ENCODE results near the gene TREML2. TPM values are rescaled to one million over a fixed set of nuclear protein-coding genes. Genes with fewer than 3 reads are reported as not detected.

TREML2 gene
- total and polyA plus RNA-seq, 2 of the 8 experiments (the other 6 are each of a cell fraction or from before 2014, with no cell fraction given), result 0.09 to 0.18 TPM

- H3K23me2 ChIP-seq (ENCODE audit: low read depth, low read length), result no peaks in the 10 kb centered on the region
- no peaks in the 10 kb centered on the region for H3K79me1 ChIP-seq (ENCODE audit: low read depth, low read length)
- no peak overlapping the region for H4K91ac ChIP-seq (replicated peaks; ENCODE audit: insufficient read length, low read length)
- WGBS, 2 experiments (ENCODE audit: extremely low coverage in 1 of 2, insufficient coverage in 1 of 2, insufficient read length in 1 of 2, insufficient replicate concordance in 2 of 2, low coverage in 1 of 2, low lambda C conversion rate in 2 of 2, missing lambda C conversion rate in 1 of 2), result 86% methylated on average over 4 of the region's 4 CpGs; no CpG with 5 or more reads in 1 of the 2 experiments
- no peak overlapping the region for H3K27ac ChIP-seq (ENCODE audit: low read depth, low read length)
- no peak overlapping the region for H4K8ac ChIP-seq (ENCODE audit: extremely low read depth, insufficient read depth, low read length)
- no peaks in the 10 kb centered on the region for H3K79me2 ChIP-seq (ENCODE audit: control insufficient read depth in 1 of 2, insufficient read depth in 2 of 2, low read length in 2 of 2)
- no peak overlapping the region for H3K14ac ChIP-seq (ENCODE audit: insufficient read length)
- no peaks in the 10 kb centered on the region for H3K36me3 ChIP-seq (ENCODE audit: control insufficient read depth in 2 of 4, insufficient read depth in 4 of 4, low read length in 3 of 4)
- H4K20me1 ChIP-seq (replicated peaks in 1 of 2; ENCODE audit: control insufficient read depth in 1 of 2, insufficient read depth in 2 of 2, low read length in 2 of 2), result no peaks in the 10 kb centered on the region
- no peak overlapping the region for H2BK120ac ChIP-seq (replicated peaks; ENCODE audit: low read depth, low read length)
- POLR2A ChIA-PET (ENCODE audit: partially characterized antibody), result no interaction called here
- no peak overlapping the region for H3K18ac ChIP-seq (ENCODE audit: extremely low read depth, low read length)
- H3K56ac ChIP-seq (replicated peaks; ENCODE audit: insufficient read length, low read depth, low read length), result no peak overlapping the region
- no peak overlapping the region for H3K4me3 ChIP-seq (ENCODE audit: extremely low read depth in 1 of 4, insufficient read depth in 2 of 4, low read depth in 3 of 4, low read length in 4 of 4)
- H4K5ac ChIP-seq (ENCODE audit: insufficient read length, low read depth, low read length), result no peak overlapping the region
- DNase-seq (ENCODE audit: low read depth in 1 of 2, low spot score in 2 of 2) (no peak), FAIRE-seq (no peak)
- no peak overlapping the region for H3K23ac ChIP-seq (ENCODE audit: insufficient read length)
- H2AK5ac ChIP-seq (ENCODE audit: low read depth, low read length), result no peak overlapping the region
- CTCF ChIA-PET (ENCODE audit: partially characterized antibody), result interaction anchor here (0.8 to 1.9 kb wide), 3 partner anchors 19 to 98 kb away, joined by 3 to 5 read pairs (median 4); no protein-coding TSS in a partner anchor
- no peak overlapping the region for H2BK15ac ChIP-seq (ENCODE audit: low read length)
- no peaks in the 10 kb centered on the region for H3K27me3 ChIP-seq (replicated peaks in 1 of 4; ENCODE audit: control insufficient read depth in 3 of 4, extremely low read depth in 1 of 4, insufficient read depth in 3 of 4, low read length in 3 of 4)
- H3K4me2 ChIP-seq (ENCODE audit: insufficient read depth in 1 of 2, low read depth in 2 of 2, low read length in 2 of 2), result no peak overlapping the region
- H3K9ac ChIP-seq (replicated peaks in 1 of 4; ENCODE audit: extremely low read depth in 1 of 4, low read depth in 3 of 4, low read length in 3 of 4), result no peak overlapping the region
- H3K4ac ChIP-seq (replicated peaks; ENCODE audit: insufficient read length, low read depth, low read length), result no peak overlapping the region
- H2BK5ac ChIP-seq (ENCODE audit: low read depth, low read length), result no peak overlapping the region
- no peaks in the 10 kb centered on the region; a peak in 1 of 4 replicates for H3K9me3 ChIP-seq (ENCODE audit: insufficient read depth in 2 of 2, low read depth in 1 of 2, low read length in 1 of 2)
- H2BK20ac ChIP-seq (ENCODE audit: low read length), result no peak overlapping the region
- no peak overlapping the region for H2AFZ ChIP-seq (ENCODE audit: low read length)
- no peak overlapping the region for H2BK12ac ChIP-seq (ENCODE audit: low read depth, low read length)
- no peaks in the 10 kb centered on the region for H3K4me1 ChIP-seq (replicated peaks in 1 of 4; ENCODE audit: control insufficient read depth in 3 of 4, insufficient read depth in 4 of 4, low read length in 3 of 4)
- TF ChIP-seq ZNF274 (IDR thresholded peaks at IDR 0.05; ENCODE audit: borderline replicate concordance, extremely low read depth, low read length) (no peak), USF2 (IDR thresholded peaks at IDR 0.05; ENCODE audit: low read length) (no peak), RAD21 (IDR thresholded peaks at IDR 0.05 in 1 of 2, conservative IDR thresholded peaks at IDR 0.05 in 1 of 2; ENCODE audit: low read depth in 2 of 2, low read length in 2 of 2) (no peak), HDAC6 (IDR thresholded peaks at IDR 0.05; ENCODE audit: low read depth, low read length) (no peak), BACH1 (IDR thresholded peaks at IDR 0.05; ENCODE audit: low read length) (no peak), FOSL1 (IDR thresholded peaks at IDR 0.05; ENCODE audit: insufficient read depth, low read depth, low read length) (no peak), CEBPB (IDR thresholded peaks at IDR 0.05; ENCODE audit: low read depth, low read length) (no peak), JUN (IDR thresholded peaks at IDR 0.05; ENCODE audit: low read depth, low read length) (no peak), TAF7 (optimal IDR thresholded peaks at IDR 0.05; ENCODE audit: borderline replicate concordance, low read depth, low read length) (no peak), KDM1A (IDR thresholded peaks at IDR 0.05; ENCODE audit: borderline replicate concordance, low read length) (no peak), YY1 (IDR thresholded peaks at IDR 0.05; ENCODE audit: low read depth, low read length) (no peak)
Measured at GRCh38 chr6:41222045-41222444, 21.1 kb upstream of the TREML2 start.
